ENCODE data around the gene PEX12. TPM values are rescaled to one million over a fixed set of nuclear protein-coding genes. Genes with fewer than 3 reads are reported as not detected.

Gene PEX12
- total RNA-seq, 2 donors from 2014 or later = 8.7 to 8.9 TPM

DNA sequence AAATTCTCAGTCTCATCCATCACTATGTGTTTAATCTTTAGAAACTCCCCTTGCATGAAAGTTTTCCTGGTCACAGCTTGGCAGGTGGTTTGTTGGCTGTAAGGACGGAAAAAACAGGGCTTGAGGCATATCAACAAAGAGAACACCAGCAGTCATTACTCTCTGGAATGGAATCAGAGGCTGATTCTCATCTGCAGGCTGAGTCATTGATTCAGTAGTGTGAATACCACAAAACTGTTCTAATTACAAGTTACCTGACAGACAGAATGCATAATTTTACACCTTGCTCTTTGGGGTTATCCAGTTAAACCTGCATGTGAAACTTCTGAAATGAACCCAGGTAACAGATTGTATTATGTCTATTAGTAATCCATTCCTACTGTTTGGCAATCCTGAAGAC lies 29.4 kb downstream of the PEX12 start:
- no peak for DNase-seq (ENCODE audit: low spot score)
- no peak overlapping the region for H3K27ac ChIP-seq
- no peaks in the 10 kb centered on the region for H3K4me1 ChIP-seq
- TF ChIP-seq, protein P1, sequence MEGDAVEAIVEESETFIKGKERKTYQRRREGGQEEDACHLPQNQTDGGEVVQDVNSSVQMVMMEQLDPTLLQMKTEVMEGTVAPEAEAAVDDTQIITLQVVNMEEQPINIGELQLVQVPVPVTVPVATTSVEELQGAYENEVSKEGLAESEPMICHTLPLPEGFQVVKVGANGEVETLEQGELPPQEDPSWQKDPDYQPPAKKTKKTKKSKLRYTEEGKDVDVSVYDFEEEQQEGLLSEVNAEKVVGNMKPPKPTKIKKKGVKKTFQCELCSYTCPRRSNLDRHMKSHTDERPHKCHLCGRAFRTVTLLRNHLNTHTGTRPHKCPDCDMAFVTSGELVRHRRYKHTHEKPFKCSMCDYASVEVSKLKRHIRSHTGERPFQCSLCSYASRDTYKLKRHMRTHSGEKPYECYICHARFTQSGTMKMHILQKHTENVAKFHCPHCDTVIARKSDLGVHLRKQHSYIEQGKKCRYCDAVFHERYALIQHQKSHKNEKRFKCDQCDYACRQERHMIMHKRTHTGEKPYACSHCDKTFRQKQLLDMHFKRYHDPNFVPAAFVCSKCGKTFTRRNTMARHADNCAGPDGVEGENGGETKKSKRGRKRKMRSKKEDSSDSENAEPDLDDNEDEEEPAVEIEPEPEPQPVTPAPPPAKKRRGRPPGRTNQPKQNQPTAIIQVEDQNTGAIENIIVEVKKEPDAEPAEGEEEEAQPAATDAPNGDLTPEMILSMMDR (IDR thresholded peaks at IDR 0.05) = no peak
- H3K4me3 ChIP-seq = no peak overlapping the region
- no peaks in the 10 kb centered on the region for H3K27me3 ChIP-seq
- no peaks in the 10 kb centered on the region for H3K9me3 ChIP-seq
- no peaks in the 10 kb centered on the region for H3K36me3 ChIP-seq

DNA sequence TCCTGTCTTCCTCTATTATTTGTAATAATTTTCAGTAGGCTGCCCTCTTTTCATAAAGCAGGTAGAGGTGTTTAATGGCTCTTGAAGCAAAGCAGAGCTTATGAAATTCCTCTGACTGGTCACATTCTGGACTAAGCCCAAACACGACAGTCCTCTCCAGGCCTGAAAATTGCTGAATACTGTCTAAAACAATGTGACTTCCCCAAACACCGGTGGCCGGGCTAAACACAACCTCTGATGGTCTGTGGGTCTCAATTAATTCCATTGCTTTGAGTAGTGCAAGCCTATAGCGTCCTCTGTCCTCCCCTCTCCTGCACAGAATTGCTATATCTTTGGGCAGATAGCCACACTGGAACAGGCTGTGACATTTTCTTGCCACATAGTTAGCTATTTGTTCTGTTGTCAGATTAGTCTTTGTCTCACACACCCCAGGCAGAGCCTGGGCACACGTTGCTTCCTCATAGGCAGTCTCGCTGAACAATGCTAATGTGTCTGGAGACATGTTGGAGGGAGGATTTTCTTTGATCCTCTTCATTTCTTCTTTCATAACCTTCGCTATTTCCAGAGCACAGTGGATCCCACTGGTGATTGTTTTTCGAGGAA lies 30.1 kb downstream of the PEX12 start:
- no peak for DNase-seq (ENCODE audit: low spot score)
- Histone ChIP-seq H3K27ac (no peak overlapping the region), H3K4me1 (no peaks in the 10 kb centered on the region), H3K9me3 (no peaks in the 10 kb centered on the region), H3K36me3 (no peaks in the 10 kb centered on the region), H3K4me3 (no peak overlapping the region), H3K27me3 (no peaks in the 10 kb centered on the region)
- TF ChIP-seq, protein P1 (IDR thresholded peaks at IDR 0.05) = no peak

DNA sequence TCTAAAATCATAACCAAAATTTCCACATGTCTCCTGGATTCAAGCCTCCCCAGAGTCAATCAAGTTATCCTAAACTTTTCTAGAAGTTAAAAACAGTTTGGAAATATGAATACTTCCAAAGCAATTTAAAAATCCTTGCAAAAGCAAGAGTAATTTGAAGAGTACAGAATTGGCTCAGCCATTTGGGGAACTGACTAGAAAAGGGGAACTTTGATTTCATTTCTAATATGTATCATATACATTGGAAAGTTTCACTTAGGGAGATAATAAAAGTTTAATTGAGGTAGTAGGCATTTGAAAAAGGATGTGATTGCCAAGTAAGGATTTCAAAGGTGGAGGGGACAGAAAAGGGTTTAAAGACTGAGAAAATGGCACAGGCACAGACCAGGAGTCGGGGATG lies 31.9 kb downstream of the PEX12 start:
- H3K4me3 ChIP-seq = no peak overlapping the region
- no peaks in the 10 kb centered on the region for H3K27me3 ChIP-seq
- TF ChIP-seq, protein P1 (IDR thresholded peaks at IDR 0.05) = no peak
- DNase-seq (ENCODE audit: low spot score) = no peak
- H3K27ac ChIP-seq = no peak overlapping the region
- H3K36me3 ChIP-seq = no peaks in the 10 kb centered on the region
- H3K9me3 ChIP-seq = no peaks in the 10 kb centered on the region
- no peaks in the 10 kb centered on the region for H3K4me1 ChIP-seq

DNA sequence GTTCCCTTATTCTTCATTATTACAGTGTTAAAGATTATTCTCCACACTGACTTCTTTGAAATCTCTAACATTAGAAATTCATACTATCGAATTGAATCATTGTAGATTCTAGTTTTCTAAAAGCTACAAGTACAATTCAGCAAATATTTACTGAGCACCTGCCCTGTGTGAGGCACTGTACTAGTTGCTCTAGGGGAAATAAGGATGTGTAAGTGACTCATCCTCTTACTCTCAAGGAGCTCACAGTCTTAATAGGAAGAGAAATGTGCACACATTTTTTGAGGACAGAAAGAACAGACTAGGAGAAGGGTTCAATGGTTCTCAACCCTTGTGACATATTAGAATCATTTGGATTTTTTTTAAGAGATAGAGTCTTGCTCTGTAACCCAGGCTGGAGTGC lies 33.2 kb downstream of the PEX12 start:
- no peaks in the 10 kb centered on the region for H3K36me3 ChIP-seq
- H3K27ac ChIP-seq = no peak overlapping the region
- TF ChIP-seq, protein P1 (IDR thresholded peaks at IDR 0.05) = no peak
- H3K9me3 ChIP-seq = no peaks in the 10 kb centered on the region
- DNase-seq (ENCODE audit: low spot score) = no peak
- no peak overlapping the region for H3K4me3 ChIP-seq
- H3K27me3 ChIP-seq = no peaks in the 10 kb centered on the region
- peaks cover 0 to 2% of the 10 kb centered on the region in 2 donors for H3K4me1 ChIP-seq

DNA sequence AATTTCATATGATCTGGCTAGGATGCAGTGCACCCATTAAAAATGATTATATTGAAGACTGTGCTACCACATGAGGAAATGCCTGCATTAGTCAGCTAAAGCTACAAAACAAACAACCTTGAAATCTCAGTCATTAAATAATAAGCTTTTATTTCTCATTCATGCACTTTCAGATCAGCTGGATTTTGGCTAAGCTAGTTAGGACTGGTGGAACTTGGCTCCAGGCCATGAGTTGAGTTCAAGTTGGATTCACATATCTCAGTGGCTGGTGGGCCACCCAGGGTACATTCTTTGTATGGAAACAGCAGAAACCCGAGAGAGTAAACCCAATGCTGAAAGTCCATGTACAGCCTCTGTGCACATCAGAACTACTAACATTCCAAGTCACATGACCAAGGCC lies 34.5 kb downstream of the PEX12 start:
- peaks cover 3 to 7% of the 10 kb centered on the region in 2 donors for H3K4me1 ChIP-seq
- H3K9me3 ChIP-seq = no peaks in the 10 kb centered on the region
- DNase-seq (ENCODE audit: low spot score) = no peak
- H3K27ac ChIP-seq = no peak overlapping the region
- no peak overlapping the region for H3K4me3 ChIP-seq
- no peaks in the 10 kb centered on the region for H3K27me3 ChIP-seq
- no peaks in the 10 kb centered on the region for H3K36me3 ChIP-seq
- TF ChIP-seq, protein P1 (IDR thresholded peaks at IDR 0.05) = no peak

DNA sequence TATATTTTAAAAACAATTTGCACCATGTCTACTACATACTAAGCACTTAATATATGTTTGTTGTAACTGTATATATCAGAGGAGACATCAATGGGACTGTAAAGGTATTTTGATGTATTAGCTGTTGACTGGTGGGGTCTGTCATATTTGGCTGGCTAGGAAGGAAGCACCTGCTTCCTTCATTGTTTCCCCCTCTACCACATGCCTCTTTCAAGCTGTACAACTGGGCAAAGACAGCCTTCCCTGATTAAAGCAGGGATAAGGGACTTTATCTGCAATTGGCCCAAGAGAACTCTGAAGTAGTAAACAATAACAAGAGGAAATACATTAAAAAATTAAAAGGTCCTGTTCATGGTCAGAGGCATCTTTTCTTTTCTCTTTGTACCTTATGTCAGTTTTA lies 35.4 kb downstream of the PEX12 start:
- Histone ChIP-seq H3K4me1 (peaks cover 3 to 10% of the 10 kb centered on the region in 2 donors), H3K36me3 (no peaks in the 10 kb centered on the region), H3K4me3 (no peak overlapping the region), H3K9me3 (no peaks in the 10 kb centered on the region), H3K27me3 (no peaks in the 10 kb centered on the region), H3K27ac (no peak overlapping the region)
- no peak for DNase-seq (ENCODE audit: low spot score)
- TF ChIP-seq, protein P1 (IDR thresholded peaks at IDR 0.05) = no peak
